ENCODE results near the gene RET.
A peak's percentile ranks its signal among the peaks of the same experiment; 100 is the strongest.

Gene RET

DNA sequence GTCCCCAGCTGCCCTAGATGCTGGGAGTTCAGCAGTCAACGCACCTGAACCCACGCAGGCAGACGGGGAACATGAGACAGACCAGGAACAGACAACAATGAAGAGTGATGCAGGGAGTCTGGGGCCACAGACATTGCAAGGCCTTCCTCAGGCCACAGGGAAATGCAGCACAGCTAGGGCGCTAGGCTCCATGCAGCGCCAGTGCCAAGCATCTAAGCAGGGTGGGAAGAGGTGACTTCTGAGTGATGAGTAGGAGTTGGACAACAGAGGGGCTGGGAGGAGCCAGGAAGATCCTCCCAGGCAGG is 7.7 kb upstream of the RET start:
- Histone ChIP-seq H3K27ac (ENCODE audit: low read depth, low read length) (no peak overlapping the region), H3K9ac (ENCODE audit: low read length) (no peak overlapping the region), H3K36me3 (ENCODE audit: control insufficient read depth, insufficient read depth, low read length) (no peaks in the 10 kb centered on the region), H3K4me3 (ENCODE audit: low read length) (no peak overlapping the region), H3K4me1 (ENCODE audit: control insufficient read depth, insufficient read depth, low read length) (peaks cover 4% of the 10 kb centered on the region), H3K27me3 (ENCODE audit: control insufficient read depth, insufficient read depth, low read length) (no peaks in the 10 kb centered on the region)

DNA sequence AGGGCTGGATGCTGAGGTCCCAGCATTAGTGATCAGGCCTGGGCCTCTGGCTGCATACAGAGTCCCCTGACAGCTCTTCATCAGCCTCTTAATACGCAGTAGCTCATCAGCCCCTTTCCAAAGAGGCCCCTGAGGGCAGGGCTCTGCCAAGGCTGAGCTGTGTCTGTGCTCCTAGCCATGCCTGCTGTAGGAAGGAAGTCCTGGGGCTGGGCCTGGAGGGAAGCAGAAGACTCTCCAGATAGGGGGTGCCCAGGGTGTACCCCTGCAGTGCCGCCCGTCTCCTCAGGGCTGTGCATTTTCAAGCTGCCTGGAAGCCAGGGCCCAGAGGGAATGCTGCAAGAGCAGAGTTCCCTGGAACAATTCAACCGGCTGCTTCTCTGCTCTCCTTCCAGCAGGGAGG is 7.3 kb upstream of the RET start:
- H3K27ac ChIP-seq (ENCODE audit: low read depth, low read length): no peak overlapping the region
- H3K4me3 ChIP-seq (ENCODE audit: low read length): no peak overlapping the region
- H3K9ac ChIP-seq (ENCODE audit: low read length): no peak overlapping the region
- H3K27me3 ChIP-seq (ENCODE audit: control insufficient read depth, insufficient read depth, low read length): no peaks in the 10 kb centered on the region
- H3K4me1 ChIP-seq (ENCODE audit: control insufficient read depth, insufficient read depth, low read length): peaks cover 4% of the 10 kb centered on the region
- no peaks in the 10 kb centered on the region for H3K36me3 ChIP-seq (ENCODE audit: control insufficient read depth, insufficient read depth, low read length)

DNA sequence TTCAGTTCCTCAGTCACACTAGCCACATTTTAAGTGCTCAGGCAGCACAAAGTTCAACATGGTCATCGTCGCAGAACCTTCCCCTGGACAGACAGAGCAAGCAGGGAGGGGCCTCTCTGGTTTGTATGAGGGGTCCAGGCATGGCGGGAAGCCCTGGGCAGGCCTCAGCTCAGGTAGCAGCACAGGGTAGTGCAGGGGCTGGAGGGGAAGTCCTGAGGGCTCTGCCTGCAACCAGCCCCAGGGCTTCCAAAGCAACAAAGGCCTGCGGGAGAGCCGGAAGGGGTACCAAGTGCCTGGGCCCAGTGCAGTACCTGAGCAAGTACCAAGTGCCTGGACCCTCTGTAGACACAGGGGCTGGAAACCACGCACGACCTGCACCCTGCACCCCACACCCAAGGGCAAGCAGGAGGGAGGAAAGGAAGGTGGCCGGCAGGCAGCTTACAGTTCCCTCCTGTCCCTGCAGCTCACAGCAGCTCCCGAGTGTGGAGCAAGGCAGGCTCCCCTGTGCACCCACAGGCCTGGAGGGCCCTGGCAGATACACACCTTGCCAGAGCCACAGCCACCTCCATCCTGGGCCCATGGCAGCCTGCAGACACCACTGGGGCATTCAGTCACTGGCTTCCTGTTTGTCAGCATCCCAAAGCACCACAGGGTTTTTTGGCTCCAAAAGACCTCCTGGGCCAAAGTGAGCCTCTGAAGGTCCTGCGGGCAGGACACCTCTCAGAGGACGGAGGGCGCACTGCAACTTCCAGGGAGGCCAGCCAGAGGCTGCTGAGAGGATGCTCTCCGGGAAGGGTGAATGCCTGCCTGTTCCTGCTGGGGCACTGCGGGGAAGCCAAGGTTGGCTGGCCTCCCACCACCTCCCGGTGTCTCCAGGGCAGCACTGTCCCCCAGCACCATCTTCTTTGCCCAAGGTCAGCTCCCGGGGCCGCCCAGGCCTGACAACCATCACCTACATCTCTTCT is 6.5 kb upstream of the RET start:
- H3K4me3 ChIP-seq (ENCODE audit: low read length): no peak overlapping the region
- H3K36me3 ChIP-seq (ENCODE audit: control insufficient read depth, insufficient read depth, low read length): no peaks in the 10 kb centered on the region
- no peaks in the 10 kb centered on the region for H3K27me3 ChIP-seq (ENCODE audit: control insufficient read depth, insufficient read depth, low read length)
- no peak overlapping the region for H3K27ac ChIP-seq (ENCODE audit: low read depth, low read length)
- H3K9ac ChIP-seq (ENCODE audit: low read length): no peak overlapping the region
- peaks cover 4% of the 10 kb centered on the region for H3K4me1 ChIP-seq (ENCODE audit: control insufficient read depth, insufficient read depth, low read length)

DNA sequence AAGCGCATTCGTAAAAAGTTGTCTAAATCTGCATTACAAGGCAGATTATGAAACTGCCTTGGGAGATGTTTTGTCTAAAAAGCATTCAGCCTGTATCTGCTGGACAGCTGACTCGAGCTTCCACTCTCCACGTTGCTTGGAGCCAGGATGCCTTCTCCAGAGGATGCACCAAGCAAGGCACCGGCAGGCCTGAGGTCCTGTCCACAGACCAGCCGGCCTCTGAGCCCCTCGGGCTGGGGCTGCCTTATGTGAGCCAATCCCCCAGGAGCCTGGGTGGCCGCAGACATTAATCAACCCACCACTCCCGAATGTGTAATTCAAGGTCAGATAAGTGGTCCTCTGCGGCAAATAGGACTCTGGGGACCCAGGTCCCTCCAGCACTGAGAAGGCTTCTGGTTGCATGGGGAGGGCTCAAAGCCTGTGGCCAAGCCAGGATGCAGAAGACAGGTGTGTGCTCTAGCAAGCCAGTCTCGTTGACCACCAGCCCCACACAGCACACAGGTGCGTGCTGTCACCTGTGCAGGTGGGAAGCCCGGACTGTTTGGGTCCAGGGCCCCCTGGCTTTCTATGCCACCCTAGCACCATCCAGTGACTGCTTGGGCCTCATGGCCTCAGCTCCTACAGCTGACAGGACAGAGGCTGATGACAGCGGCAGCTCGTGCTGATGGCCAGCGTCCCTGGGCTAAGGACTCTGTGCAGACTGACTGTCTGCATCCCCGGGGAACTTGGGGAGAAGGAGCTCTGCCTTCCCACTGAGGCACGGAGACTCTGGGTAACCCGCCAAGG is 4.8 kb upstream of the RET start:
- Histone ChIP-seq H3K36me3 (ENCODE audit: control insufficient read depth, insufficient read depth, low read length) (no peaks in the 10 kb centered on the region), H3K27me3 (ENCODE audit: control insufficient read depth, insufficient read depth, low read length) (peaks cover 6% of the 10 kb centered on the region), H3K4me1 (ENCODE audit: control insufficient read depth, insufficient read depth, low read length) (peaks cover 4% of the 10 kb centered on the region), H3K4me3 (ENCODE audit: low read length) (no peak overlapping the region), H3K9ac (ENCODE audit: low read length) (no peak overlapping the region), H3K27ac (ENCODE audit: low read depth, low read length) (no peak overlapping the region)

- Histone ChIP-seq H3K27ac (ENCODE audit: low read depth, low read length) (no peak overlapping the region), H3K27me3 (ENCODE audit: control insufficient read depth, insufficient read depth, low read length) (peaks cover 10% of the 10 kb centered on the region), H3K9ac (ENCODE audit: low read length) (no peak overlapping the region), H3K4me3 (ENCODE audit: low read length) (no peak overlapping the region), H3K36me3 (ENCODE audit: control insufficient read depth, insufficient read depth, low read length) (no peaks in the 10 kb centered on the region), H3K4me1 (ENCODE audit: control insufficient read depth, insufficient read depth, low read length) (peaks cover 4% of the 10 kb centered on the region)
These were observed 3.7 kb upstream of the RET start for GRCh38 chr10:43073191-43073590.

DNA sequence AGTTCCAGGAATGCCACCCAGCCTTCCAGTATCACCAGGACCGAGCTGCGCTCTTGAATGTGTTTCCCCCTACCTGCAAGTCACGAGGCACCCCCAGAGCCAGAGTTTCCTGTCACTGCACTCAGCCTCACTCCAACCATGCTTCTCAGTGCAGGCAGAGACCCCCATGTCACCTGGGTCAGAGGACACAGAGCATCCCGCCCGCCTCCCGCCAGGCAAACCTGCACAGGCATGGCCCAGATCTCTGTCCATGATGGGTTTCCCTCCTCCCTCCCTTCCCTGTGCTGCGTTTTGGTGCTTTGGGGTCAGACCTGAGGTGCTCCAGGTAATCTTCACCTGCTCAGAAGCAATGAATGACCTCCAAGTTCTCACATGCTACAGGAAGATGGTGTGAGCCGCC is 3.1 kb upstream of the RET start:
- Histone ChIP-seq H3K4me3 (ENCODE audit: low read length) (no peak overlapping the region), H3K27ac (ENCODE audit: low read depth, low read length) (no peak overlapping the region), H3K36me3 (ENCODE audit: control insufficient read depth, insufficient read depth, low read length) (no peaks in the 10 kb centered on the region), H3K27me3 (ENCODE audit: control insufficient read depth, insufficient read depth, low read length) (peaks cover 16% of the 10 kb centered on the region), H3K4me1 (ENCODE audit: control insufficient read depth, insufficient read depth, low read length) (peaks cover 4% of the 10 kb centered on the region), H3K9ac (ENCODE audit: low read length) (no peak overlapping the region)

DNA sequence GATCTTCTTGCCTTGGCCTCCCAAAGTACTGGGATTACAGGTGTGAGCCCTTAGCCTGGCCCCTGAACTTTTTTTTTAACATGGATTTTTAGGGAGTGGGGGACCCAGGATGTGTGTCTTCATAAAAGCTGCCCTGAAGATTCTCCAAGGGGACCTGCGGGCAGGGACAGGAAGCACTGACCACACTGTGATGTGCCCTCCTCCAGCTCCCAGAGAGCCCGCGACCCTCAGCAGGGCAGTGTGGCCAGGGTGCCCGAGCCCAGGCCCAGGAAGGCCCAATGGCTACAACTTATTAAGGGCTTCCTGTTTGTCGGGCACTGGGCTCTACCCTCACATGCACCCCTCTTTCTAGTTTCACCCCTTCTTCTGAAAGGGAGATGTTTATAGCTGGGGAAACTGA is 2.5 kb upstream of the RET start:
- Histone ChIP-seq H3K27me3 (ENCODE audit: control insufficient read depth, insufficient read depth, low read length) (peaks cover 17% of the 10 kb centered on the region), H3K27ac (ENCODE audit: low read depth, low read length) (no peak overlapping the region), H3K9ac (ENCODE audit: low read length) (no peak overlapping the region), H3K4me3 (ENCODE audit: low read length) (no peak overlapping the region), H3K4me1 (ENCODE audit: control insufficient read depth, insufficient read depth, low read length) (no peaks in the 10 kb centered on the region), H3K36me3 (ENCODE audit: control insufficient read depth, insufficient read depth, low read length) (no peaks in the 10 kb centered on the region)

DNA sequence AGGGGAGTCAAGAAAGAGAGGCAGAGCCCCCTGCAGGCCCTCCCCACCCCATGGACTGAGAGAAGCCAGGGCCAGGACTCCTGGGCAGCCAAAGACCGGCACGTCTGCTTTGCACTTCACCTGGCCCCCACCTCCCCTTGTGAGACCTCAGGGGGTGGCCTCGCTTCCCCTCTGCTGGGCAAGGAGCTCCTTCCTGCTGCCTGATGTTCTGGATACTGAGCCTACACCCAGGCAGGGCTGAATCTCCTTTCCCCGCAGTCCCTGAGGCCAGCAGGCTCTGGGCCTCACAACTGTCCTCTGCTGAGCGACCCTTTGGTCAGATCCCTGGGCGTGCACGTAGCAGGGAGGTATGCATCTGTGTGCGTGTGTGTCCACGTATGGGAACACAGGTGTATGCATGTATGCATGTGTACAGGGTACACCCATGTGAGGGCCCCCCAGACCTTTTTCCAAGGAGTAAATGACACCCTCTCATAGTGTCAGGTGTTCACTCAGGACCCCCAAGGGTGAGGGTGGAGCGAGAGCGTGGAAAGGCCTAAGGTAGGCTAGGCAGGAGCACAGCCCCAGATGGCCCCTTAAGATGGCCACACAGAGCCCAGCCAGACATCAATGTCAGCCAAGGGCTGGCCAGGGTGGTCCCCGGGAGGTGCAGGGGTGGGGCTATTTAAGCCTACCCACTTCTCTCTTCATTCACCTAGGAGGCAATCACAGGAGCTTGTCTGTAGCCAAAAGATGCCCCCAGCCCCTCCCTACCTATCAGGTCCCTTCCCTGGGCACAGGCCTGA is 1.9 kb upstream of the RET start:
- H3K27me3 ChIP-seq (ENCODE audit: control insufficient read depth, insufficient read depth, low read length): peaks cover 21% of the 10 kb centered on the region

DNA sequence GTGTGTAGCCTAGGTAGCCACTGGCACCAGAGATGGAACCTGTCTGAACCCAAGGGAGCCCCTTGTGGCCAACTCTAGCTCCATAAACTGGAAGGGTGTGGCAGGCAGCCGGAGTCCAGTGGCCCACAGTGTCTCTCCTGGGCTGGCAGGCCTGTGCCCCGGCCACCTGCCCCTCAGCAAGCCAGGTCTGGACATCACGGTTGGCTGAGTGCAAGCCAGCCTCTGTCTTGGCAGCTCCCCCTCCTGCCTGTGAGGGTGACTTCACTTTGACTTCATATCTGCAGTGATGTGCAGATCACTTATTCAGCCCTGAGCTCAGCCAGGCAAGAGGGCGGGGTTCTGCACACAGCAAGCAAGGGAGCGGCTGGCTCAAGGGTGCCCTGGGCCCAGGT is 1.3 kb upstream of the RET start:
- Histone ChIP-seq H3K27ac (ENCODE audit: low read depth, low read length) (no peak overlapping the region), H3K4me3 (ENCODE audit: low read length) (no peak overlapping the region), H3K36me3 (ENCODE audit: control insufficient read depth, insufficient read depth, low read length) (no peaks in the 10 kb centered on the region), H3K4me1 (ENCODE audit: control insufficient read depth, insufficient read depth, low read length) (no peaks in the 10 kb centered on the region), H3K27me3 (ENCODE audit: control insufficient read depth, insufficient read depth, low read length) (peaks cover 25% of the 10 kb centered on the region), H3K9ac (ENCODE audit: low read length) (no peak overlapping the region)

More for the DNA sequence above, 1.9 kb upstream of the RET start:
- Histone ChIP-seq H3K27ac (ENCODE audit: low read depth, low read length) (no peak overlapping the region), H3K4me3 (ENCODE audit: low read length) (no peak overlapping the region), H3K9ac (ENCODE audit: low read length) (no peak overlapping the region), H3K4me1 (ENCODE audit: control insufficient read depth, insufficient read depth, low read length) (no peaks in the 10 kb centered on the region), H3K36me3 (ENCODE audit: control insufficient read depth, insufficient read depth, low read length) (no peaks in the 10 kb centered on the region)

- peaks cover 25% of the 10 kb centered on the region for H3K27me3 ChIP-seq (ENCODE audit: control insufficient read depth, insufficient read depth, low read length)
- no peak overlapping the region for H3K27ac ChIP-seq (ENCODE audit: low read depth, low read length)
- peak overlapping the region; percentile 57 for H3K4me3 ChIP-seq (ENCODE audit: low read length)
- no peaks in the 10 kb centered on the region for H3K4me1 ChIP-seq (ENCODE audit: control insufficient read depth, insufficient read depth, low read length)
- H3K9ac ChIP-seq (ENCODE audit: low read length): no peak overlapping the region
- H3K36me3 ChIP-seq (ENCODE audit: control insufficient read depth, insufficient read depth, low read length): no peaks in the 10 kb centered on the region
These were observed 476 bp upstream of the RET start for GRCh38 chr10:43076311-43076875.

DNA sequence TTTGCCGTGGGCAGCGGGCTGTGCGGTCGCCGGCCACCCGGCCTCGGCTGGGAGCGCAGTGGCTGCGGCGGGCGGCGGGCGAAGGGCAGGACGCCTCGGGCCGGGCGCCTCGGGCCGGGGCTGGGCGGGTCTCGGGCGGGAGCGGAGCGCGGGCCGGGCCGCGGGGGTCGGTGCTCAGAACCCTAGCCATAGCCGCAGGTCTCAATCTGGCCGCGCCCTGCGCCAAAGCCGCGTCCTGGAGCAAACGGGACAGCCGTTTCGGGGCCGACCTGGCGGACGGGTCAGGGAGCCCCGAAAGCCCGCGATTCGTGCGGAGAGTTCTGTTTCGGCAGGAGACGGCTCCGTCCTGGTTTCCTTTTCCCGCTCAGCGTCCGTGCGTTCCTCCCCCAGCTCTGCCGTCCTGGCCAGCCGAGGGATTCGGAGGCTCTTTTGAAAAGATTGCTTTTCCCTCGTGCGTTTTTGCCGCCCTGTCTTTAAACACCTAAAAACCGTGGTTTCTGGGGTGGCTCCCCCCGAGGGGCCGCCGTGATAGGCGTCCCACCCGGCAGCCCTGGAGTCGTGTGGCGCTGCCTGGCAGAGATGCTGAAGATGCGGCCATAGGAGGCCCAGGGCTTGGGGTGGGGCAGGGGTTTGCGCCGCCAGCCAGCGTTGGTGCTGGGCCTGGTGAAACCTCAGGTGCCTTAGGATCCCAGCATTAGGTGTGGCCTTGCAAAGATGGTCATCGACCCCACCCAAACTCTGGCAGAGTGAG is 727 bp downstream of the RET start:
- no peaks in the 10 kb centered on the region for H3K4me1 ChIP-seq (ENCODE audit: control insufficient read depth, insufficient read depth, low read length)
- no peak overlapping the region for H3K27ac ChIP-seq (ENCODE audit: low read depth, low read length)
- peaks cover 25% of the 10 kb centered on the region for H3K27me3 ChIP-seq (ENCODE audit: control insufficient read depth, insufficient read depth, low read length)
- H3K36me3 ChIP-seq (ENCODE audit: control insufficient read depth, insufficient read depth, low read length): no peaks in the 10 kb centered on the region
- no peak overlapping the region for H3K9ac ChIP-seq (ENCODE audit: low read length)
- H3K4me3 ChIP-seq (ENCODE audit: low read length): peak overlapping the region; percentile 51
